Adrenal gland (tissue), 5 donors: ENCODE results near the gene METTL27.

Source experiments
- CTCF ChIP-seq, 6 experiments: fragments of 450-650 bp in 4 of 6; fragments of 200-600 bp in 2 of 6; sonication (generic) in 1 of 6; IDR thresholded peaks; 1 replicate in 5 of 6; 2 replicates in 1 of 6; pipeline versions ENCODE4 v1.5.1 to v1.8.0; 2016 to 2021; ENCODE audit warnings: antibody characterized with exemption in 6 of 6, mild to moderate bottlenecking in 2 of 6, moderate library complexity in 1 of 6
- POLR2A ChIP-seq, 2 donors: fragments of 450-650 bp; IDR thresholded peaks; one replicate each; pipeline ENCODE4 v1.6.1; 2017; ENCODE audit warnings: antibody characterized with exemption in 2 of 2, mild to moderate bottlenecking in 2 of 2, moderate library complexity in 1 of 2
- donor health status: DM: no; HTN: no; CAD: no.

GRCh38 chr7:73839743-73840714 lies 2.3 kb downstream of the METTL27 start:
- TF ChIP-seq CTCF (IDR thresholded peaks at IDR 0.05), result peak in 1 of 6 experiments; percentile 6
- no peak for TF ChIP-seq POLR2A (IDR thresholded peaks at IDR 0.05)
